ENCODE data around the gene PDZRN3.

Gene PDZRN3

DNA sequence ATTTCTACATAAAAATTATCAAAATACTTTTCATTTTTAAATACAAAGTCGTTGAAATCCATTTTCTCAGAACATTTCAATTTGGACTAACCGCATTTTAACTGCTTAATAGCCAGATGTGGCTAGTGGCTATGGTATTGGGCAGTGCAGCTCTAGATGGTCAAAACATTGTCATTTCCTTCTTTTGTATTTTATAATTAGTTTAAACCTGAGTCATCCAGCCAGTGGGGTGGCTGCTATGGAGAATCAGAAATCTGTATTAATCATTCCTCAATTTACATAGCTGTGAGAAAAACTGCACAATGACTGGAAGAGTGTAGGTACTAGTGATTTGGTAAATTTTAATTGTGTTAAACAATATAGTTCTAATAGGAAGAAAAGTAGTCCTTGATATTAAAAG, 245.3 kb downstream of the PDZRN3 start:
- DNase-seq = no peak

DNA sequence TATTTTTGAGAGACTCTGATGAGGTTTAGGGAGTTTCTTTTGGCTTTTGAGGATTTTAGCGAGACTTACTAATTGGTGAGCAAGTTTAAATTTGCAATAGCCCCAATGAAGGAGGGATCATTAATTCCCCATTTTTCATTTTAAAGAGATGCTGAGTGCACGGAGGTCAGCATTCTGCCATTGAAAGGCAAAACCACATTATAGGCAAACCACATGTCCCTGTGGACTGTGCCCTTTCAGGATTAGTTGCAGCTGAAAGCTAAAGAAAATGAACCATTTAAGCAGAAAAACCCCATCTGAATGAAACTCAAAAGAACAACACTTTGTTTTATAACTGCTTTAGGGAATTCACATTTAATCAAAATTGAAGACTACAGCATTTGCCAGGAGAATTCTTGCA, 246.5 kb downstream of the PDZRN3 start:
- DNase-seq = no peak

DNA sequence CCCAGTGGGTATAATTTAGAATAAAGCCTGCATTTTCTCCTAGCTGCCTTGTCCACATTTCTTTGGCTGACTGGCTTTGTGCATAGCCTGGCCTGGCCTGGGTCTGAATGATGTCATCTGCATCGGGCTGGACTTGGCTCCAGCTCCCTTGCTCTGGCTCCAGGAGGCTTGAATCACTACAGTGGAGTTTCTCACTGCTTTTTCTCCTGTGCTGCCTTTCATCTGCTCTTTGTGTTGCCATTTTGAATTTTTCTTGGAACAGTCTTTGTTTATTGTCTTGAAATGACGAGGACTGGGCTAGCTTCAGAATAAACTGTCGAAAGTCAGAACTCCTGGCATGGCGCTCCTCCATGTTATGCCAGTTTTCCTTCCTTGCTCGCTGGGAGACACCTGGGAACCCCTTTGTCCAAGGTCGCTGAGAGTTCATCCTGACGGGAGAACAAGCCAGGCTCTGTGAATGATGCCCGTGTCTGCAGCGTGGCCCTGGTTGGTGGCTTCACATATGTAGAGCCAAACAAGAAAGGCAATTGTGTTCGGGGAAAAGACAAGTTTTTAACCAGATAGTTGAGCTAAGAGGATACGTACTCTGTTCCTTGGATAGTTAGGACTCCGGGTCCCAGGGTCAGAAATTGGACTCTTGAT, 258.9 kb downstream of the PDZRN3 start:
- no peak for DNase-seq

DNA sequence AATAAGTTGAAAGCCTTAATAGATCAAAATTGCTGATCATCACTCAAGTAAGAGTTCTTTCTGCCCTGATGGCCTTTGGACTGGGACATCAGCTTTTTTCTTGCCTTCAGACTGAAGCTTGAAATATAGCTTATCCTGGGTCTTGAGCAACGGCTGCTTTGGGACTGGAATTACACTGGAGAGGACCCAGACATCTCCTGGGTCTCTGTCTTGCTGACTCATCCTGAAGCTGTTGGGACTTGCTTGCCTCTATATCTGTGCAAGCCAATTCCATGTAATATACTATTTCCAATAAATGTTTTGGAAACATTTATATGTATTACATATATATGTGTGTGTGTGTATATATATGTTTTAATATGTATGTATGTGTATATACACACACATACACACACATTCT, 260.2 kb downstream of the PDZRN3 start:
- DNase-seq = no peak

DNA sequence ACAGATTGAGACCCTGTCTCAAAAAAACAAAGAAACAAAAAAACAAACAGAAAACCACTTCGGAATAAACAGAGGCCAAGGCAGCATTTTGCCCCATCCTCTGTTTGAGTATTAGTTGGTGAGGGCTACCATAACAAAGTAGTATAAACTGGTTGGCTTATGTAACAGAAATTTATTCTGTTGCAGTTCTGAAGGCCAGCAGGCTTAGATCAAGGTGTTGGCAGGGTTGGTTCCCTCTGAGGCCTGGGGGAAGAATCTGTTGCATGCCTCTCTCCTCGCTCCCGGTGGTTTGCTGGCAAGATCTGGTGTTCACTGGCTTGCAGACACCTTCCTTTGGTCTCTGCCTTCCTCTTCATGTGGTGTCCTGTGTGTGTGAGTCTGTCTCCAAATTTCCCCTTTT, 261.6 kb downstream of the PDZRN3 start:
- no peak for DNase-seq

DNA sequence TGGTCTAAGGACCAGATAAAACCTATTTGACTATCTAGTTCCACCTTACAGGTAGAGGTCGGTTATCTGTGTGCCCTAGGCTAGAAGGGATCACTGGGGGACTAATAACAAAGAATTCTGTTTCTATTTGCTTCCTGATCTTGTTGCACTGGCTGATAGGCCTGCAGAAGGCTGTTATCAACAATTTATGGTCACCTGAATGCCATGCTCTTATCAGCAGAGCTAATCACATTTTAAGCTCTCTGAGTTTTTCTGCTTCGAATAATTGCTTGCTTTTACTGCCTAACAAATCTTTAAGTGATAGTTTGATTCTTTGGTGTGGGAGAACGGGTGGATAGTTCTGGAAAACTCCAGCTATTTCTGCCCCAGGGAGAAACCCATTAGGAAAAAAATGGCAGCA, 263.1 kb downstream of the PDZRN3 start:
- no peak for DNase-seq

DNA sequence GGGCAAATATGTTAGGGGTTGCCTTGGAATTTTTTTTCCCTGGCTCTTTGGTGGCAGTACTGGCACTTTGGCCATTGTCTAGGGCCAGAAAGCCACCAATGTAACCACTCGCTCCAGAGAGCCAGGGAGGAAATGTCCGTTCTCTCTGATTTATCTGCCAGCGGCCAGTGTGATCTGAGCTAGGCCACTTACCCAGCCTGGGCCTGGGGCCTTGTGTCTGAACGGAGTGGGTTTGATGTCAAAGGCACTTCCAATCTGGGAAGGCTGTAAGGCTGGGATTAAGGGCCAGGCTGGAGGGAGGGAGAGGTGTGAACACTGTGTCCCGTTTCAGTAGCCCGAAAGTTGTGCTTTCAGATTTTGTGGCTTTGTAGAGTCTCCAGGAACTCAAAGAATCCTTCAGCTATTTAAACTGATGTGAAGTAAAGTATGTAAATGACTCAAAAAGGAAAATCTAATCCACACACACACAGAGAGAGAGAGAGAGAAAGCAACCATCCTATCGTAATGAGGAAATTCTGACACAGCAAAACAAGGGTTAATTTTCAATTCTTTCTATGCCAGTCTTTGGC, 271.0 kb downstream of the PDZRN3 start:
- no peak for DNase-seq

DNA sequence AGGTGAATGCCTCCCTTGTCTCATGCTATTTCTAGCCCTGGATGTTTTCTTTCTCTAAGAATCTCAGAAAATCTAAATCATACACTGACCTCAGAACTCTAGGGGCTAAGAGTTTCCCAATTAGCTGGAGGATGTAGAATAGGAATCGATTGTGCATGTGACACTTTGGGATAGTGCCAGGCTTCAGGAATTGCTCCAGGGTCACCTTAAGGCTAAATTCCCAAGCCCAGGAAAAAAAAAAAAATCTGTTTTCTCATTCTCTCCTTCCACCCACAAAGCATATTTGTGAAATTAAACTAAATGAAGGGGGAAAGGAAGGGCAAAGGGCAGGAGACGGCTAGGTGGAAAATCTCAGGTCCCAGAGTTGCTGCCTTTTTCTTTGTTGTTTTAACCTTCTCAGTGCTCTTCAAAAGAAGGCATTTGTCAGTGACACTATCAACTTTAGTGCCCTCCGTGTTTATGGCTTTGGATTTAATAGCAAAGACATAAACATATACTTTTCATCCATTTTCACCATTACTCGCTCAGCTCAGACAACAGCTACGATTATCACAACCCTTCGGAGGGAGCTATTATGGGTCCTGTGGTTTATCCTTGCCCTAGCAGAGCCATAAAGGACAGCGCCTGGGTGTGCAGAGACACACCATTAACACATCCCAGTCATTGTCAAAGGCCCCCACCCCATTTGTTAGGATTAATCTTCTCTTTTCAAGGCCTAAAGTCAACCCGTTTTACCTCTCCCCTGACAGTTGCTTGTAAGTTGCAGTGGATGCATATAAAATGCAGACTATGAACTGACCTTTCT, 271.7 kb downstream of the PDZRN3 start:
- no peak for DNase-seq

DNA sequence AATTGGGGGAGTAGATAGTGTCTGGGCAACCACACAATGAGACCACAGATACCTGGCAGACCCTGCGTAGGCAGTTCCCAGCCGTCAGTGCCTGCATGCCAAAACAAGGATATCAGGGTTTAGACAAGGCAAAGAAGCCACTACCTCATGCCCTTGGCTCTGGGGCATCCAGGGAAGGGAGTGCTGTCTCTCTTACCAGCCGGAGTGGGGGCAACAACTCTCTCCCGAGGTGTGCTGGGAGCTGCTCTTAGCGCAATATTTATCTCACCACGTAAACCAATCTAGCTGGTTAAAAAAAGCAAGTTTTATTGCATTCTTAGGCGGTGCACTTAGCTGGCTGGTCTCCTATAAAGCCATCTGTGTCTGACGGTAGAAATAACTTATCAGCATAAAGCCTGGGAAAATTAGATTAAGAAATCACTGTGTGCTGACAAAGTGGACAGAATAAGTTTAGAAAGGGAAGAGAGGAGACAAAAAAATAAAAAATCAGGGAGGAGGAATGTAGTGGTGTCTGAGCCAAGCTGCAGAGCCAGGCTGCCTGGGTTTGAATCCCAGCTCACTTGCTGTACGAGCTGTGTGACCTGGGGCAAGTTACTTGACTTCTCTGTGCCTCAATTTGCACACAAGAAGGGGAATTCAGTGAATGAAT, 273.2 kb downstream of the PDZRN3 start:
- no peak for DNase-seq

DNA sequence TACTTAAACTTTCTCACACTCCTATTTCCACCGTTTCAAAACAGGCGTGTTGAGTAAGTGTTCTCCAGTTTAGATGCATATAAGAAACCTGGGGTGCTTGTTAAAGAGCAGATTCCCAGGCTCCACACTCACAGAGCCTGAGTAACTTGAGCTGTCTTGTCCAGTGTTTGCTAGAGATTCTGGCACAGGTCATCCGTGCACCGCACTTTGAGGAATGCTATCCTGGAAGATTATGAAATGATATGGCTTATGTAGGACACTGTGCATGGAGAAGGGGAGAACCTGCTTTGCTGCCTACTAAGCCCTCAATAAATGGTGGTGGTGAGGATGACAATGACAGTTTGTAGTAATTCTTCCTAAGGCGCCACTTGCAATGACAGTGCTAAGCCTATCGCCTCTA, 273.7 kb downstream of the PDZRN3 start:
- no peak for DNase-seq

DNA sequence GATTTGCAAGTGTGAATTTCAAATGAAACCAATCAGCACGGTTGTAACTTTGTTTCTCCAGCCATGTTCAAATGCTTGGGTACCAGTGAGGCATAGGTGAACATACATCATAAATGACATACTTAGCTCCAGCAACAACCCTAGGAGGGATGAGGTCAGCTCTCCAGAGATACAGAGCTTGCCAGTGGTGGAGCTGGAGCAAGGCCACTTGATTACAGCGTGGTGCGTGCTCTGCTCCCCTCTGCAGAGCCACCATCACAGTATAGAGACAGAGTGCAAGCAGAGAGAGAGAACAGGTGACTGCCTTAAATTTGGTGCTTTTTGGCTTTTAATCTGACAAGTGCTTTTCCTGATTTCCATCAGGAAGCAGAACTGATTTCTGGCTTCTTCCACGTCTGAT, 275.1 kb downstream of the PDZRN3 start:
- no peak for DNase-seq

DNA sequence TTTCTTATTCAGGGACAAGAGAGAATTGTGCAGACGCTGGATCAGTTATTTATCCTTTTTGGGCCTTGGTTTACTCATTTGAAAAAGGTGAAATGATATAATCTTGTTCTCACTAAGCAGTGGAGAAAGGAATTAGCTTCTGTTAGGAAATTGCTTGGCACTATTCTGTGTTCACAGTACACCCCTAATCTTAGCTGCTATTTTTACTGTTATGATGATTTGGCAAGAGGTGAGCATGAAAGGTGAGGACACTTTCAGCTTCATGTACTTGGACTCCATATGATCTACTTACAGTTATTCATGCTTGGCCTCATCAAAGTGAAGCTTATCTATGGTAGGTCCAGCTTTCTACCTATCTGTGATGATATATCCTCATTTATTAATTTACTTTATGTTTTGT, 282.7 kb downstream of the PDZRN3 start:
- no peak for DNase-seq

DNA sequence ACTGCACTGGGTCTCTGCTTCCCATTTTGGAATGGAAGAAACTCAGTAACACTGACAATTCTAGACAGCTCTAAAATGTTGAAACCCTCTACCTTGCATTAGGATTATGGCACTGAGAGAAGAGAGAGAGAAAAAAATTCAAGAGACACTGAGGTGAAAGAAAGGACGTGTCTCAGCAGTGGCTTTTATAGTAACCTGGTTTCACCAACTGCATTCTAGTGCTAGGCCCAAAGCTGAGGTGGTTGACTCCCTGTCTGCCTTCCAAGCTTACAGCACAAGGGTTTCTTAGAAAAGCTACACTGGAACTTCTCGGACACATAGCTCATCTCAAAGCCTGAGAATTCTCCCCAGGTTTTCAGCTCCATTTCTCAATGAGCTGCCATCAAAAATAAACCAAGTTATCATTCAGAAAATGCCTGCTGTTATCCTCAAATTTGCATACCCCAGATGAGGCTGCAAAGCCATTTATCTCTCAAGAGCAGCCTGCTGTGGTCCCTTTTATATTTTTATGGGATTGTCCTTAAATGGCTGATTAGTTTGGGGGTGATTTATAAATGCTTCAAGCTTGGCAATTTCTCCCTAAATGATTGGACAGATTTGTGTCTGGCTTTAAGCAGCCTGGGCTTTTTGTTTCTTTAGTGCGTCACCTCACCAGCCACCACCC, 283.3 kb downstream of the PDZRN3 start:
- no peak for DNase-seq

DNA sequence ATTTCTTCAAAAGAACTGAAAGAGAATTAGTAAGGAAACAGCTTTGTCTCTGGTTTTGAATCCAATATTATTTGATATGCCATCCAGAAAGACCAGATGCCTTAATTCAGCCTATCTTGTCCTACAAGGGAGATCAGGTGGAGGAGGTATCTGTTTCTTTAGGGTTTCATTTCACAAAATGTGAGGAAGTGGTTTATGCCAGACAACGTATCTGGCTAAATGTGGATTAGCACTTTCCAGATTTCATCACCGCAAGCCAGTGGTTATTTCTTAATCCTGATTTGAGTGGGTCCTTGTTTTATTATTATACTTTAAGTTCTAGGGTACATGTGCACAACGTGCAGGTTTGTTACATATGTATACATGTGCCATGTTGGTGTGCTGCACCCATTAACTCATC, 292.2 kb downstream of the PDZRN3 start:
- no peak for DNase-seq

Data from stimulated activated CD4-positive, alpha-beta T cell treated with anti-CD3 and anti-CD28 coated beads, Interleukin-15, amount 100 ng/mL, for 24 hours (primary cell).